Stimulated activated CD4-positive, alpha-beta T cell treated with anti-CD3 and anti-CD28 coated beads, Interleukin-2, amount 100 ng/mL, for 24 hours (primary cell): ENCODE measurements around the gene FARSB.
A peak's percentile ranks its signal among the peaks of the same experiment; 100 is the strongest.
"Not testable (repeated sequence)": the region's sequence is repeated elsewhere in the genome, so short reads cannot be mapped to it uniquely, and the experiment has no call there.

Experiments used
- DNase-seq, 2 donors: peaks; one replicate each; pipeline ENCODE4 v3.0.0-alpha.2; 2020

FARSB gene

GRCh38 chr2:222603501-222603900 is 52.4 kb downstream of the FARSB start:
- no peak for DNase-seq

GRCh38 chr2:222598611-222599010 is 57.3 kb downstream of the FARSB start:
- no peak for DNase-seq

- DNase-seq, result no peak
Measured at GRCh38 chr2:222595581-222595980, 60.3 kb downstream of the FARSB start.

- no peak for DNase-seq
Measured at GRCh38 chr2:222594679-222595078, 61.2 kb downstream of the FARSB start.

GRCh38 chr2:222592176-222592575 is 63.7 kb downstream of the FARSB start:
- DNase-seq, result no peak

- DNase-seq, result no peak
Measured at GRCh38 chr2:222591661-222592060, 64.2 kb downstream of the FARSB start.

- not testable (repeated sequence) for DNase-seq
Measured at GRCh38 chr2:222584589-222584988, 71.3 kb downstream of the FARSB start.

GRCh38 chr2:222582928-222583327 is 73.0 kb downstream of the FARSB start:
- no peak for DNase-seq

- DNase-seq, result no peak
Measured at GRCh38 chr2:222577341-222577740, 78.6 kb downstream of the FARSB start.

- no peak for DNase-seq
Measured at GRCh38 chr2:222576171-222577081, 79.5 kb downstream of the FARSB start.

- DNase-seq, result no peak
Measured at GRCh38 chr2:222575618-222576017, 80.3 kb downstream of the FARSB start.

GRCh38 chr2:222572751-222573174 is 83.1 kb downstream of the FARSB start:
- no peak for DNase-seq

GRCh38 chr2:222572264-222572721 is 83.6 kb downstream of the FARSB start:
- DNase-seq, result no peak

- no peak for DNase-seq
Measured at GRCh38 chr2:222569826-222570225, 86.1 kb downstream of the FARSB start.

- DNase-seq, result no peak
Measured at GRCh38 chr2:222568865-222569264, 87.0 kb downstream of the FARSB start.

GRCh38 chr2:222566229-222566628 is 89.7 kb downstream of the FARSB start:
- DNase-seq, result no peak

- no peak for DNase-seq
Measured at GRCh38 chr2:222563936-222564335, 92.0 kb downstream of the FARSB start.

GRCh38 chr2:222563106-222563718 is 92.7 kb downstream of the FARSB start:
- no peak for DNase-seq

- DNase-seq, result peak in 1 of 2 donors; percentile 23
Measured at GRCh38 chr2:222561817-222562645, 93.9 kb downstream of the FARSB start.

- DNase-seq, result no peak
Measured at GRCh38 chr2:222561151-222561550, 94.7 kb downstream of the FARSB start.

- DNase-seq, result no peak
Measured at GRCh38 chr2:222554517-222554916, 101.4 kb downstream of the FARSB start.

- DNase-seq, result no peak
Measured at GRCh38 chr2:222548992-222549391, 106.9 kb downstream of the FARSB start.

- no peak for DNase-seq
Measured at GRCh38 chr2:222547083-222547482, 108.8 kb downstream of the FARSB start.
